Ectodermal cell (in vitro differentiated cells): ENCODE measurements around the gene LHCGR. TPM values are rescaled to one million over a fixed set of nuclear protein-coding genes. Genes with fewer than 3 reads are reported as not detected.

ENCODE experiments used
- H3K27ac ChIP-seq: 2 replicates; pipeline ENCODE4 v1.7.0; 2013; ENCODE audit warnings: mild to moderate bottlenecking, low read depth, low read length; ENCODE audit not compliant: insufficient read depth, poor library complexity, severe bottlenecking
- H3K27me3 ChIP-seq: 2 replicates; pipeline ENCODE4 v1.7.0; 2013; ENCODE audit warnings: mild to moderate bottlenecking, low read length; ENCODE audit not compliant: insufficient read depth, control insufficient read depth, poor library complexity, severe bottlenecking
- H3K36me3 ChIP-seq: one replicate; pipeline ENCODE4 v1.7.0; 2013; ENCODE audit warnings: low read length; ENCODE audit not compliant: control insufficient read depth, insufficient read depth
- H3K4me1 ChIP-seq: one replicate; pipeline ENCODE4 v1.7.0; 2013; ENCODE audit warnings: low read length; ENCODE audit not compliant: control insufficient read depth, insufficient read depth
- H3K4me3 ChIP-seq: 2 replicates; pipeline ENCODE4 v1.7.0; 2013; ENCODE audit warnings: low read depth, low read length, control low read depth; ENCODE audit not compliant: insufficient read depth
- H3K9me3 ChIP-seq: 2 replicates; pipeline ENCODE4 v1.7.0; 2013; ENCODE audit warnings: mild to moderate bottlenecking, low read length, moderate library complexity; ENCODE audit not compliant: control insufficient read depth
- WGBS, 2 experiments: methylation state at CpG; one replicate each; pipeline ENCODE4 v1.1.7; 2013; ENCODE audit warnings: missing lambda C conversion rate in 2 of 2; 5-methylcytosine and 5-hydroxymethylcytosine counted together
- polyA plus RNA-seq, 4 experiments: library from polyadenylated mRNA; stranded (reverse); fragments of 50-300 nt; gene quantifications; one replicate each; pipeline ENCODE4 v1.2.3, GENCODE V29; 2013

The LHCGR gene
- polyA plus RNA-seq (2013, experiment 1 of 4): not detected
- polyA plus RNA-seq (2013, experiment 2 of 4): 0.18 TPM
- polyA plus RNA-seq (2013, experiment 3 of 4): 0.16 TPM
- not detected for polyA plus RNA-seq (2013, experiment 4 of 4)

DNA sequence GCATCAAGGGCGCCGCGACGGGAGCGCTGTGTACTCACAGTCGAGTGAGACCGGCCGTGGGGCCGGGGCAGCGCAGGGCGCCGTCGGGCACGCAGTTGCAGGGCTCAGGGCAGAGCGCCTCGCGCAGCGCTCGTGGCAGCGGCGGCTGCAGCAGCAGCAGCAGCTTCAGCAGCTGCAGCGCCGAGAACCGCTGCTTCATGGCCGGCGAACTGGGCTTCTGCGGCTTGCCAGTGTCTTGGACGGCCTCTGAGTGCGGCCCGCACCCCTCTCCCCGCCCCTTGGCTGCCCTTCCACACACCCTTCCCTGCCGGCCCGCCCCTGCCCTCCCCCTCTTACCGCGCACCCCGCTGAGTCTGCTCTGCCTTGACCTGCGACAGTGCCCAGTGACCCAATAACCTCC lies at the start of gene LHCGR:
Gene LHCGR (minus strand): TSS at position 252 of the 400 bp plus-strand sequence. CDS start 53 bp downstream, at position 199.
- Histone ChIP-seq H3K27ac (no peak within 1 kb of the TSS), H3K4me1 (peaks cover 25% of the 10 kb centered on the region), H3K9me3 (no peaks in the 10 kb centered on the region), H3K27me3 (peaks cover 32% of the 10 kb centered on the region), H3K4me3 (peak within 1 kb of the TSS; percentile 24), H3K36me3 (no peaks in the 10 kb centered on the region)
- 4 to 5% methylated on average over 37 of the region's 37 CpGs for WGBS, 2 experiments

DNA sequence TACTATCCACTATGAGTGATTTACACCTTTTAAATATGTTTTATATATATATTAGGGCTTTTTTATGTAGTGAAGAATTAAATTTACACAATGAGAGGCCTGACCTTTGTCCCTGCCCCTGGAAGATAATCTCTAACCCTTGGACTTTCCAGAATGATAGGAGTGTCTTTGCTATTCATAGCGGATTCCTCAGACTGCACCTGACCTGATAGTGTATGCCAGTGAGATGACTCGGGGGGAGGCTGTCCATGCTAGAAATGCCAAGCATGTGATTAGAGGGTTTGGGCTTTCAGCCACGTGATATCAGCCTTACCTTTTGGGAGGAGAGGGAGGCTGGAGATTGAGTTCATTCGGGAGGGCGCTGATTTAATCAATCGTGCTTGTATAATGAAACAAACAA lies 44.1 kb upstream of the LHCGR start:
- no peak overlapping the region for H3K27ac ChIP-seq
- no peaks in the 10 kb centered on the region for H3K36me3 ChIP-seq
- no peaks in the 10 kb centered on the region for H3K9me3 ChIP-seq
- H3K4me3 ChIP-seq: no peak overlapping the region
- no peaks in the 10 kb centered on the region for H3K4me1 ChIP-seq
- WGBS, 2 experiments: 92 to 96% methylated on average over 4 to 6 of the region's 6 CpGs
- no peaks in the 10 kb centered on the region for H3K27me3 ChIP-seq

DNA sequence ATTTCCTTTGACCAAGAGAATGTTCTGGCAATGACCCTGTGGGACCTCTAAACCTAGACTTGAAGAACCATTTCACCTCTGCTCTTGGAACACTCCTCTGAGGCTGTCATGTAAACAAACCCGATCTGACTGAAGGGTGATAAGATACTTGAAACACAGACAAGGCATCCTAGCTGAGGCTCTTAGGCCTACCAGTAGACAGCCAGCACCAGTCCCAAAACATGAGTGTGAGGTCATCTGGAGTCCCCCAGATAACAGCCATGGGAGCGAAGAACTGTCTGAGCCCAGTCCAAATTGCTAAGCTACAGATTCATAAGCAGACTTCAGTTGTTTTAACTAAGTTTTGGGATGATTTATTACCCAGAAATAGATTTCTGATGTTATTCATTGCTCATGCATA lies 39.5 kb upstream of the LHCGR start:
- Histone ChIP-seq H3K36me3 (no peaks in the 10 kb centered on the region), H3K27me3 (no peaks in the 10 kb centered on the region), H3K27ac (no peak overlapping the region), H3K9me3 (no peaks in the 10 kb centered on the region), H3K4me3 (no peak overlapping the region), H3K4me1 (peaks cover 13% of the 10 kb centered on the region)
- 97 to 98% methylated on average over 2 of the region's 2 CpGs for WGBS, 2 experiments

DNA sequence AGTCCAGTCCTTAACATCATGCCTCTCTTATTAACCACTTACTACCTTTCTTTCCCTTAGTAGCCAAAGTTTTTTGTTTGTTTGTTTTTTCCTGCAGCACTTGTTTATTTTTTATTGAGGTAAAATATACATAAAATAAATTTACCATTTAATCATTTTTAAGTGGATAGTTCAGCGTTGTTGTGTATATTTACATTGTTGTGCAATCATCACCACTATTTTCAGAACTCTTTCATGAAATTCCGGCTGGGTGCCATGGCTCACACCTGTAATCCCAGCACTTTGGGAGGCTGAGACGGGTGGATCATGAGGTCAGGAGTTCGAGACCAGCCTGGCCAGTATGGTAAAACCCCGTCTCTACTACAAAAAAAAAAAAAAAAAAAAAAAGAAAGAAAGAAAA lies 38.1 kb upstream of the LHCGR start:
- Histone ChIP-seq H3K36me3 (no peaks in the 10 kb centered on the region), H3K9me3 (no peaks in the 10 kb centered on the region), H3K27ac (no peak overlapping the region), H3K27me3 (no peaks in the 10 kb centered on the region), H3K4me1 (peaks cover 13% of the 10 kb centered on the region), H3K4me3 (no peak overlapping the region)
- 77 to 91% methylated on average over 2 to 4 of the region's 5 CpGs for WGBS, 2 experiments

DNA sequence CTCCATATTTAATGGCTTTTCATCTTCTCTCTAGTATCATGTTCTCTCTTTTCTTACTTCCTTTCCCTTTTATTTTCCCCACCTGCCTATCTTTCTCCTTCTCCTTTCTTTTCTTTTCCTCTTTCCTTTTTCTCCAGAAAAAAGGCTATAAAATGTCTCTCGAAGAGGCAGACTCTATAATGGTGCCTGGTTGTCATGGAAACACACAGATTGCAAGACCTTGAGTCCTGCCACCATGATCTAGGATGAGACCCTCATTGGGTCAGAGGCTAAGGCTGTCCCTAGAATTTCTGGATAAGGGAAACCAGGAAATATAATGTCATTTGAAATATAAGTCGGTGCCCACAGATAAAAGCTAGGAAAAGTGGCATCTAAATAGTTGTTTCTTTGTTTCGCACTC lies 36.5 kb upstream of the LHCGR start:
- peaks cover 13% of the 10 kb centered on the region for H3K4me1 ChIP-seq
- no peak overlapping the region for H3K27ac ChIP-seq
- whole genome bisulfite sequencing, 2 experiments: 90 to 92% methylated on average over 3 of the region's 3 CpGs
- H3K27me3 ChIP-seq: no peaks in the 10 kb centered on the region
- no peak overlapping the region for H3K4me3 ChIP-seq
- H3K9me3 ChIP-seq: no peaks in the 10 kb centered on the region
- no peaks in the 10 kb centered on the region for H3K36me3 ChIP-seq

DNA sequence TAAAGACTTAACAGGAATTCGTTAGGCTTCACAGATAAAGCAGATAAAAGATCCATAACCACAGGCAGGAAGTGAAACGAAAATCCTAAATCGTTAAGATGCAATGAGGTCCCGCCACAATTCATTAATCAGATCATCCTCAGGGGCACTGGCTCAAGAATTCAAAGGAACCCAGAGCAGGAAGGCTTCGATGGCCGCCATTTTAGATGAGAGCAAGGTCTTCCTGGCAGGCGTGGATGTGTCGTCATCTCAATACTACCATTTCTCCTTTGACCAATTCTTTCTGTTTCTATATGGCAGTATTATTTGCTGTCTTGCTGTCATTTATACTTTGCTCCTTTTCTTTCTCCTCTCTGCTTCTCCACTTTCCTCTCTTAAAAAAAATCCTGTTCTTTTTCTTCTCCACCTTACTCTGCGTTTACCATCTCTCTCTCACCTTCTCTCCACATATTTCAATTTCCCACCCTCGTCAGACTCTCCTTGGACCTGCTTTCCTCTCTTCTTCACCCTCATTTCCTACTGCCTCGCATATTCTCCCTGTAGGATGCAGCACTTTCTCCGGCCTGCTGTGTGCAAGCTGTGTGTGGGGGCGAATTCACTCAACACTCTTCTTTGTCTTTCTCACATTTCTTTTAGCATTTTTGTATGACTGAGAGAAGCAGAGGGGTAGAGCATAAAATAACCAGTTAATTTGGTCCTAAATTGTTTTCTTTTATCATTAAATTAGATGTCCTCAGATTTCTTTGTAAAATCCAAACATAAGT lies 35.1 kb upstream of the LHCGR start:
- 73 to 76% methylated on average over 13 of the region's 13 CpGs for WGBS, 2 experiments
- no peaks in the 10 kb centered on the region for H3K36me3 ChIP-seq
- no peaks in the 10 kb centered on the region for H3K9me3 ChIP-seq
- H3K27me3 ChIP-seq: no peaks in the 10 kb centered on the region
- no peak overlapping the region for H3K4me3 ChIP-seq
- no peak overlapping the region for H3K27ac ChIP-seq
- H3K4me1 ChIP-seq: peaks cover 13% of the 10 kb centered on the region

DNA sequence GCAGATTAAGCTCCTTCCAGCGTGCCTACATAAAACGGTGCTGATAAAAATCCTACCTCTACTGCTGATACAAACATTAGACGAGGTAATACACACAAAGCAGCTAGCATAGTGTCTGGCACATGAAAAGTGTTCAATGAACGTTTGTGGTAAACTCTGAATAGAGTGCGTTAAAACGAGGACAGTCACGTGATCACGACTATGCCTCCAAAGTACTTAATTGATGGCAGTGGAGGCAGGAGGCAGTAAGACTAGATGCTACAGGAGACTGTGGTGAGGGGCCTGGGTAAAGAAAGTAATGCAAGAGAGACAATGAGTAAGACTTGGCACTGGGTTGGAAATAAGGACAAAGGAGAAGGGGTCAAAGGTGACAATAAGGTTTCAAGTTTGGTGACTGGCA lies 32.1 kb upstream of the LHCGR start:
- 90 to 91% methylated on average over 8 of the region's 8 CpGs for WGBS, 2 experiments
- H3K4me1 ChIP-seq: peaks cover 13% of the 10 kb centered on the region

DNA sequence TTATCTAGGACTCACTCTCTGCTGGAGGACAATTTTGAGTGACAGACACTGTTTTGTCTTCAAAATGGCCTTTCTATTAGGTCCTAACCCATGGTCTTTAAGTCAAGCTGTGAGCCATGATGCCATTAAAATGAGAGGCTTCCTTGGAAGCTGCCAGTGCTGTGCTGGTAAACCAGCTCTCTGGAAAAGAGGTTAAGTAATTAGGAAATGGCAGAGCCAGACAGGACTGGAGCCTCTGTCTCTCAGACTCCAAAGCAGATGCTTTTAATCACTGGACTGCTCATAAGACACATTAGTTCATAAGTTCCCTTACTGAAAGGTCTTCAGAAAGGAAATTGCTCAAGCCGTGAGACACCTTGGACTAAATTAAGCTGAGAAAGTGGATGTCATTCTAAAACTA lies 25.8 kb upstream of the LHCGR start:
- H3K27ac ChIP-seq: no peak overlapping the region
- no peaks in the 10 kb centered on the region for H3K36me3 ChIP-seq
- no peaks in the 10 kb centered on the region for H3K27me3 ChIP-seq
- H3K9me3 ChIP-seq: no peaks in the 10 kb centered on the region
- 95 to 97% methylated on average over 1 of the region's 1 CpG for WGBS, 2 experiments
- peaks cover 12% of the 10 kb centered on the region for H3K4me1 ChIP-seq
- H3K4me3 ChIP-seq: no peak overlapping the region

More for the DNA sequence above, 32.1 kb upstream of the LHCGR start:
- Histone ChIP-seq H3K9me3 (no peaks in the 10 kb centered on the region), H3K36me3 (no peaks in the 10 kb centered on the region), H3K4me3 (no peak overlapping the region), H3K27me3 (no peaks in the 10 kb centered on the region), H3K27ac (no peak overlapping the region)

DNA sequence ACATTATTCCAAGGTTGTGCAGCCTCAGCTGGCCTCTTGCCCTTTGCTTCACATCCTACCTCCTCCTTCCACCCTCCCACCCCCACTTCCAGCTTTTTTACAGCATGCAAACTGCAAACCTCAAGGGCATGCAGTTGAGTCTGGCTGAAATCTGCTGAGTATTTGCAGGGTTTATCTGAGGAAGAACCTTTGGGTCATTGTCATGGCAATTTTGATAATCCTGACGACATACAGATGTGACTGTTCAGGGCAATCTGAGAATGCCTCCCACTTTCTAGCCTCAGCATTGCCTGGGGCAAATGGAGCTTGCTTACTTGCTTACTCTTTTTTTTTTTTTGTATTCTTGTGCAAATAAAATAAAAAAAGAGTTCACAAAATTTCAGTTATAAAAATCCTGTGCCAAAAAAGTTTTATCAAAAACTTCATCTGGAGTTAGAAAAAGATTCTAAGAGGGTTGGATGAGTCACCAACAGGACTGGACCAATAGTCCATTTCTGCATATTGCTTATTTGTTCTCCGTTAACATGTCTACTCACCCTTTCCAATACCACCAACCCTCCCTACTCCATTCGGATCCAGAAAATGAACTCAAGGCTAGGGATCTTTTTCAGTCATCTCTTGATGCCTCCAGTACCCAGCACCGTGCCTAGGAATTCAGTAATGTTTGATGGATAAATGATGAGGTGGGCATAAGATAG lies 23.6 kb upstream of the LHCGR start:
- H3K4me1 ChIP-seq: peaks cover 12% of the 10 kb centered on the region
- no peak overlapping the region for H3K4me3 ChIP-seq
- no peaks in the 10 kb centered on the region for H3K36me3 ChIP-seq
- no peak overlapping the region for H3K27ac ChIP-seq
- H3K27me3 ChIP-seq: no peaks in the 10 kb centered on the region
- WGBS, 2 experiments: 89% methylated on average over 4 of the region's 4 CpGs
- no peaks in the 10 kb centered on the region for H3K9me3 ChIP-seq

DNA sequence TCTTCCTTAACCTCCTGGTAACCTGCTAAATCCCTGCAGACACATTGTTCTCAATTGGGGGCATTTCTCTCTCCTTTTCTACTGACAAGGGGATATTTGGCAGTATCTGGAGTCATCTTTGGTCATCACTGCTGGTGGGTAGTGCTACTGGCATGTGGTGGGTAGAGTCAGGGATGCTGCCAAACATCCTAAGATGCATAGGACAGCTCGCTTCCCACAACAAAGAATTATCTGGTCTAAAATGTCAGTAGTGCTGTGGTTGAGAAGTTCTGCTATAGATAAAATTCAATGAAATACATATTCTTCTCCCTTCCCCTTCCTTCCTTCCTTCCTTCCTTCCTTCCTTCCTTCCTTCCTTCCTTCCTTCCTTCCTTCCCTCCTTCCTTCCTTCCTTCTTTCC lies 18.7 kb upstream of the LHCGR start:
- no peaks in the 10 kb centered on the region for H3K36me3 ChIP-seq
- no peak overlapping the region for H3K4me3 ChIP-seq
- H3K27ac ChIP-seq: no peak overlapping the region
- H3K27me3 ChIP-seq: no peaks in the 10 kb centered on the region
- H3K9me3 ChIP-seq: no peaks in the 10 kb centered on the region
- 100% methylated on average over 1 of the region's 1 CpG; no CpG with 5 or more reads in 1 of the 2 experiments for WGBS, 2 experiments
- H3K4me1 ChIP-seq: no peaks in the 10 kb centered on the region
